WTC11 (cell line): ENCODE results near the gene NACC2. TPM values are rescaled to one million over a fixed set of nuclear protein-coding genes. Genes with fewer than 3 reads are reported as not detected.
A peak's percentile ranks its signal among the peaks of the same experiment; 100 is the strongest.

Source experiments
- ATAC-seq: fragments of 200-7000 bp; cut with Tn5 transposase; 2 replicates; pipeline ENCODE4 v1.10.0; 2021; ENCODE audit warnings: mild to moderate bottlenecking, moderate library complexity
- CTCF ChIA-PET: fragments of 300-600 bp; sonication (Branson Sonifier 250); formaldehyde crosslinking; loops from one replicate; lab custom pipeline; 2021; ENCODE audit warnings: antibody characterized with exemption; lab: Charles Lee
- POLR2A ChIA-PET: fragments of 350-600 bp; sonication (Branson Sonifier 250); formaldehyde crosslinking; loops from one replicate; lab custom pipeline; 2021; ENCODE audit warnings: antibody characterized with exemption; lab: Charles Lee
- DNase-seq: peaks from one replicate; pipeline ENCODE4 v3.0.0; 2021; ENCODE audit warnings: low spot score
- H3K27ac Mint-ChIP-seq: 2 replicates; pipeline ENCODE4 v1.8.0; 2021; ENCODE audit warnings: mixed read lengths
- H3K27me3 Mint-ChIP-seq: 2 replicates; pipeline ENCODE4 v1.8.0; 2021; ENCODE audit warnings: low read depth, mild to moderate bottlenecking, moderate library complexity, mixed read lengths
- H3K36me3 Mint-ChIP-seq: 2 replicates; pipeline ENCODE4 v1.8.0; 2021; ENCODE audit warnings: mixed read lengths
- H3K4me1 Mint-ChIP-seq: 2 replicates; pipeline ENCODE4 v1.8.0; 2022; ENCODE audit warnings: mixed read lengths
- H3K4me3 Mint-ChIP-seq: 2 replicates; pipeline ENCODE4 v1.8.0; 2021; ENCODE audit warnings: mild to moderate bottlenecking, moderate library complexity, mixed read lengths
- H3K9me3 Mint-ChIP-seq: 2 replicates; pipeline ENCODE4 v1.8.0; 2021; ENCODE audit warnings: mixed read lengths
- AFF4 ChIP-seq: sonication (generic); formaldehyde crosslinking; IDR thresholded peaks from 2 replicates; pipeline ENCODE4 v1.8.1; 2023; ENCODE audit warnings: mild to moderate bottlenecking, missing genetic modification reagents, borderline replicate concordance
- ATF1 ChIP-seq: sonication (generic); formaldehyde crosslinking; IDR thresholded peaks from 2 replicates; pipeline ENCODE4 v1.8.1; 2023; ENCODE audit warnings: mild to moderate bottlenecking, moderate library complexity, missing genetic modification reagents
- FOXJ3 ChIP-seq: sonication (generic); formaldehyde crosslinking; IDR thresholded peaks from 2 replicates; pipeline ENCODE4 v1.9.0; 2021; ENCODE audit warnings: missing genetic modification reagents, mild to moderate bottlenecking, borderline replicate concordance
- ZNF121 ChIP-seq: sonication (generic); formaldehyde crosslinking; IDR thresholded peaks from 2 replicates; pipeline ENCODE4 v1.8.0; 2023; ENCODE audit warnings: missing genetic modification reagents
- ZNF219 ChIP-seq: sonication (generic); formaldehyde crosslinking; IDR thresholded peaks from 2 replicates; pipeline ENCODE4 v1.8.0; 2023; ENCODE audit warnings: missing genetic modification reagents, mild to moderate bottlenecking, borderline replicate concordance
- total RNA-seq: library from RNA; stranded (reverse); gene quantifications from 3 replicates; pipeline ENCODE4 v1.2.3, GENCODE V29; 2021
- TF ChIP-seq, protein P1 (sequence below): fragments of 250-450 bp; sonication (Bioruptor Pico); IDR thresholded peaks from 2 replicates; pipeline ENCODE4 v2.1.2; 2022; ENCODE audit warnings: mild to moderate bottlenecking, moderate library complexity
- TF ChIP-seq, protein P2 (sequence below): sonication (generic); formaldehyde crosslinking; IDR thresholded peaks from 2 replicates; pipeline ENCODE4 v1.8.0; 2023; ENCODE audit warnings: mild to moderate bottlenecking, missing genetic modification reagents

NACC2 gene
- total RNA-seq, 1 experiment from 2014 or later = 17.1 TPM

DNA sequence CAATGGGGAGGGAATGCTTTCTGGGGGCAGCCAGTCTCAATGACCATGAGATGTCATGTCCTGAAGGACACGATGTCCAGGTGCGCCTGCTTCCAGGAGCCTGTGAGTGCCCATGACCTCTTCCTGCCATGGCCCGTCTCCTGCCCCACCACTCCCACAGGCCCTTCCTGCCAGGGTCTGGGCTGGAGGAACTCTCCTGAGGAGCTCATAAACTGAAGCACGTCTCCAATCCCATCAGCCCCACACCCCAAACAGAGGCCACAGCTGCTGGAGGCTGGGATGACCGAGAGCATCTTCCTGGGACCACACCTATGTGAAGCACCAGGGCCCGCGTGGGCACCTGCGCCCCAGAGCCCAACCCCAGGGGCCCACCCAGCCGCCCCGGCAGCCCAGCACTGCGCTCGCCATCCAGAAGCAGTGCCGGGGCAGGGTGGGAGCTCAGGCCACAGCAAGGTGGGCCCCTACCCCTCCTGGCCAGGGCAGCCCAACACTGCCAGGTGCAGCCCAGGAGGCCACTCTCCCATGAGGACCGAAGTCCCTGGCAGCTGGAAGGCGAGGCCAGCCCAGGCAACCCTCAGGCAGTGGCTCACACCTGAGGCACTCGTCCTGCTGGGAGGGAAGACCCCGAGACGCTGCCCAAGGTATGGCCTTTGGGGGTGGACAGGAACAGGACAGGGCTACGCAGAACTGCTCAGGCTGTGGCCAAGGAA, 80.0 kb downstream of the NACC2 start (continued):
- TF ChIP-seq, protein P1, sequence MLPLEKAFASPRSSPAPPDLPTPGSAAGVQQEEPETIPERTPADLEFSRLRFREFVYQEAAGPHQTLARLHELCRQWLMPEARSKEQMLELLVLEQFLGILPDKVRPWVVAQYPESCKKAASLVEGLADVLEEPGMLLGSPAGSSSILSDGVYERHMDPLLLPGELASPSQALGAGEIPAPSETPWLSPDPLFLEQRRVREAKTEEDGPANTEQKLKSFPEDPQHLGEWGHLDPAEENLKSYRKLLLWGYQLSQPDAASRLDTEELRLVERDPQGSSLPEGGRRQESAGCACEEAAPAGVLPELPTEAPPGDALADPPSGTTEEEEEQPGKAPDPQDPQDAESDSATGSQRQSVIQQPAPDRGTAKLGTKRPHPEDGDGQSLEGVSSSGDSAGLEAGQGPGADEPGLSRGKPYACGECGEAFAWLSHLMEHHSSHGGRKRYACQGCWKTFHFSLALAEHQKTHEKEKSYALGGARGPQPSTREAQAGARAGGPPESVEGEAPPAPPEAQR (CRISPR knock-in tag) = no peak
- no peak for TF ChIP-seq ZNF219
- no peak for TF ChIP-seq FOXJ3 (CRISPR knock-in tag)
- TF ChIP-seq ATF1 (CRISPR knock-in tag) = no peak

- ChIA-PET CTCF (interaction anchor here (1.0 kb wide), 1 partner anchor 45 kb away, joined by 3 read pairs; no protein-coding TSS in a partner anchor), POLR2A (no interaction called here)
- peaks cover 21% of the 10 kb centered on the region for H3K4me1 Mint-ChIP-seq
- DNase-seq = peak; percentile 9
- no peak overlapping the region; the same call in 1 of the 2 replicates for H3K27ac Mint-ChIP-seq
- H3K9me3 Mint-ChIP-seq = no peaks in the 10 kb centered on the region
- ATAC-seq = no peak
- no peak overlapping the region for H3K4me3 Mint-ChIP-seq
- H3K27me3 Mint-ChIP-seq = no peaks in the 10 kb centered on the region
- peak; percentile 81; the same call in 1 of the 2 replicates for TF ChIP-seq ZNF121 (CRISPR knock-in tag)
- TF ChIP-seq AFF4 = no peak
- TF ChIP-seq, all 79 proteins: peak for 1
- H3K36me3 Mint-ChIP-seq = no peaks in the 10 kb centered on the region
These were observed 80.8 kb downstream of the NACC2 start for GRCh38 chr9:136014147-136014923.

GRCh38 chr9:136013524-136014034, 81.5 kb downstream of the NACC2 start:
- Mint-ChIP-seq H3K27me3 (no peaks in the 10 kb centered on the region), H3K9me3 (no peaks in the 10 kb centered on the region), H3K36me3 (no peaks in the 10 kb centered on the region), H3K4me1 (peaks cover 24% of the 10 kb centered on the region), H3K4me3 (no peak overlapping the region), H3K27ac (no peak overlapping the region)
- ATAC-seq = no peak
- CTCF ChIA-PET = interaction anchor here (1.0 kb wide), 1 partner anchor 44 kb away, joined by 3 read pairs; no protein-coding TSS in a partner anchor
- peak; percentile 11 for DNase-seq
- POLR2A ChIA-PET = no interaction called here
- TF ChIP-seq, protein P1 (CRISPR knock-in tag) = no peak
- TF ChIP-seq, protein P2, sequence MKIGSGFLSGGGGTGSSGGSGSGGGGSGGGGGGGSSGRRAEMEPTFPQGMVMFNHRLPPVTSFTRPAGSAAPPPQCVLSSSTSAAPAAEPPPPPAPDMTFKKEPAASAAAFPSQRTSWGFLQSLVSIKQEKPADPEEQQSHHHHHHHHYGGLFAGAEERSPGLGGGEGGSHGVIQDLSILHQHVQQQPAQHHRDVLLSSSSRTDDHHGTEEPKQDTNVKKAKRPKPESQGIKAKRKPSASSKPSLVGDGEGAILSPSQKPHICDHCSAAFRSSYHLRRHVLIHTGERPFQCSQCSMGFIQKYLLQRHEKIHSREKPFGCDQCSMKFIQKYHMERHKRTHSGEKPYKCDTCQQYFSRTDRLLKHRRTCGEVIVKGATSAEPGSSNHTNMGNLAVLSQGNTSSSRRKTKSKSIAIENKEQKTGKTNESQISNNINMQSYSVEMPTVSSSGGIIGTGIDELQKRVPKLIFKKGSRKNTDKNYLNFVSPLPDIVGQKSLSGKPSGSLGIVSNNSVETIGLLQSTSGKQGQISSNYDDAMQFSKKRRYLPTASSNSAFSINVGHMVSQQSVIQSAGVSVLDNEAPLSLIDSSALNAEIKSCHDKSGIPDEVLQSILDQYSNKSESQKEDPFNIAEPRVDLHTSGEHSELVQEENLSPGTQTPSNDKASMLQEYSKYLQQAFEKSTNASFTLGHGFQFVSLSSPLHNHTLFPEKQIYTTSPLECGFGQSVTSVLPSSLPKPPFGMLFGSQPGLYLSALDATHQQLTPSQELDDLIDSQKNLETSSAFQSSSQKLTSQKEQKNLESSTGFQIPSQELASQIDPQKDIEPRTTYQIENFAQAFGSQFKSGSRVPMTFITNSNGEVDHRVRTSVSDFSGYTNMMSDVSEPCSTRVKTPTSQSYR (CRISPR knock-in tag) = no peak
